ENCODE measurements around the gene DRC3.

The DRC3 gene

DNA sequence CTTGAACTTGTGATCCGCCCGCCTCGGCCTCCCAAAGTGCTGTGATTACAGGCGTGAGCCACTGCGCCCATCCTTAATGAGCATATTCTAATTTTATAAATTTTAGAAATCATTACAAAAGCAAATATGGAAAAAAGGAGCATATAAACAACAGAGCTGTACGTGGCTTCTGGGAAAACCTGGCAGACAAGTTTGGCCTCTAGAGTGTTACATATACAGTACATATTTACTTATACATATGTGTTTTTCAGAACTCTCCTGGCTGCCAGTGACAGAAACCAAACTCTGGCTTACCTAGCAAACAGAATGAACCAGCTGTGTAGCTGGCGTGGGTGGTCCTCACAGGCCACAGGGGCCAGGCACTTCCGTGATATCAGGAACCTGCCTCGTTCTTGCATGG is 10.1 kb downstream of the DRC3 start:
- H3K27ac ChIP-seq, result no peak overlapping the region

DNA sequence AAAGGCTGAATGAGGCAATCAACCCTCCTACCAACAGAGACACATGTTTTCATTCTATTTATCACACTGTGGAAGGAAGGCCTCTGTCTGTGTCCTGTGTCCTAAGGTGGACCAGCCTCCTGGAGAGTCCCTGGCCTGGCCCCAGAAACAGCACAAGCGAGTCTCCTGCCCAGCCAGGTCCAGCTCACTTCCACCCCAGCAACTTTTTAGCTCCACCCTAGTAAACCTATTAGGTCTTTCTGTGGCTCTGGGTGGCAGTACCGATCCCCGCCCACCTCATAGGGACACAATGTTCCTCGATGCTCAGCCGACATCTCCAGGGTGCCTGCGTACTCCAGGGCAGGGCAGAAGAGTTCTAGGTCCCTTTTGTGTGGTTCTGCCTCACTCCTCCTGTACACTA is 10.7 kb downstream of the DRC3 start:
- no peaks in the 10 kb centered on the region for H3K27me3 ChIP-seq (ENCODE audit: control insufficient read depth, insufficient read depth, low read length)
- no peak overlapping the region for H3K27ac ChIP-seq
- no peak overlapping the region for H3K9ac ChIP-seq
- H3K9me3 ChIP-seq (ENCODE audit: control insufficient read depth, low read length), result no peaks in the 10 kb centered on the region
- TF ChIP-seq, protein P1, sequence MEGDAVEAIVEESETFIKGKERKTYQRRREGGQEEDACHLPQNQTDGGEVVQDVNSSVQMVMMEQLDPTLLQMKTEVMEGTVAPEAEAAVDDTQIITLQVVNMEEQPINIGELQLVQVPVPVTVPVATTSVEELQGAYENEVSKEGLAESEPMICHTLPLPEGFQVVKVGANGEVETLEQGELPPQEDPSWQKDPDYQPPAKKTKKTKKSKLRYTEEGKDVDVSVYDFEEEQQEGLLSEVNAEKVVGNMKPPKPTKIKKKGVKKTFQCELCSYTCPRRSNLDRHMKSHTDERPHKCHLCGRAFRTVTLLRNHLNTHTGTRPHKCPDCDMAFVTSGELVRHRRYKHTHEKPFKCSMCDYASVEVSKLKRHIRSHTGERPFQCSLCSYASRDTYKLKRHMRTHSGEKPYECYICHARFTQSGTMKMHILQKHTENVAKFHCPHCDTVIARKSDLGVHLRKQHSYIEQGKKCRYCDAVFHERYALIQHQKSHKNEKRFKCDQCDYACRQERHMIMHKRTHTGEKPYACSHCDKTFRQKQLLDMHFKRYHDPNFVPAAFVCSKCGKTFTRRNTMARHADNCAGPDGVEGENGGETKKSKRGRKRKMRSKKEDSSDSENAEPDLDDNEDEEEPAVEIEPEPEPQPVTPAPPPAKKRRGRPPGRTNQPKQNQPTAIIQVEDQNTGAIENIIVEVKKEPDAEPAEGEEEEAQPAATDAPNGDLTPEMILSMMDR (IDR thresholded peaks at IDR 0.05), result no peak
- H3K79me2 ChIP-seq, result no peaks in the 10 kb centered on the region
- no peak overlapping the region for H3K4me3 ChIP-seq (ENCODE audit: low read depth, low read length)
- peaks cover 18% of the 10 kb centered on the region for H3K4me1 ChIP-seq
- no peak overlapping the region for H2AFZ ChIP-seq
- no peak overlapping the region for H3K4me2 ChIP-seq (ENCODE audit: low read length)
- H3K36me3 ChIP-seq (ENCODE audit: control insufficient read depth, insufficient read depth, low read length), result no peaks in the 10 kb centered on the region

More for the DNA sequence above, 10.1 kb downstream of the DRC3 start:
- no peaks in the 10 kb centered on the region for H3K27me3 ChIP-seq (ENCODE audit: control insufficient read depth, insufficient read depth, low read length)
- no peaks in the 10 kb centered on the region for H3K79me2 ChIP-seq
- no peak overlapping the region for H2AFZ ChIP-seq
- H3K4me3 ChIP-seq (ENCODE audit: low read depth, low read length), result no peak overlapping the region
- H3K4me2 ChIP-seq (ENCODE audit: low read length), result no peak overlapping the region
- H3K4me1 ChIP-seq, result peaks cover 18% of the 10 kb centered on the region
- no peak overlapping the region for H3K9ac ChIP-seq
- no peaks in the 10 kb centered on the region for H3K9me3 ChIP-seq (ENCODE audit: control insufficient read depth, low read length)
- no peaks in the 10 kb centered on the region for H3K36me3 ChIP-seq (ENCODE audit: control insufficient read depth, insufficient read depth, low read length)
- TF ChIP-seq, protein P1 (IDR thresholded peaks at IDR 0.05), result no peak

DNA sequence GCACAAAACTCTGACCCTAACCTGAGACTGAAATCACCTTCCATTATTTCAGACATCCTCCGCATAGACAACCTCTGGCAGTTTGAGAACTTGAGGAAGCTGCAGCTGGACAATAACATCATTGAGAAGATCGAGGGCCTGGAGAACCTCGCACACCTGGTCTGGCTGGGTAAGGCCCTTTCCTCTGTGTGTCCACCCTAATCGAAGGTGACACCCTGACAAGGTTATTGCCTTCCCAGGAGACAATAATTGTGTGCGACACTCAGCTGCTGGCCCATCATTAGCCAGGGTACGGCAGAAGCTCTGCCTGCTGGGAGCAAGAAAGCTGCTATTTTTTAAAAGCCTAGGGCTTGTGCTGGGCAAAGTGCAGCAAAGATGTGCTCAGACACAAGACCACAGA is 11.1 kb downstream of the DRC3 start:
- Histone ChIP-seq H3K27me3 (ENCODE audit: control insufficient read depth, insufficient read depth, low read length) (no peaks in the 10 kb centered on the region), H3K4me1 (peaks cover 14% of the 10 kb centered on the region), H3K9me3 (ENCODE audit: control insufficient read depth, low read length) (no peaks in the 10 kb centered on the region), H2AFZ (no peak overlapping the region), H3K4me3 (ENCODE audit: low read depth, low read length) (no peak overlapping the region), H3K4me2 (ENCODE audit: low read length) (no peak overlapping the region), H3K79me2 (no peaks in the 10 kb centered on the region), H3K9ac (no peak overlapping the region), H3K36me3 (ENCODE audit: control insufficient read depth, insufficient read depth, low read length) (no peaks in the 10 kb centered on the region), H3K27ac (no peak overlapping the region)
- TF ChIP-seq, protein P1 (IDR thresholded peaks at IDR 0.05), result no peak

DNA sequence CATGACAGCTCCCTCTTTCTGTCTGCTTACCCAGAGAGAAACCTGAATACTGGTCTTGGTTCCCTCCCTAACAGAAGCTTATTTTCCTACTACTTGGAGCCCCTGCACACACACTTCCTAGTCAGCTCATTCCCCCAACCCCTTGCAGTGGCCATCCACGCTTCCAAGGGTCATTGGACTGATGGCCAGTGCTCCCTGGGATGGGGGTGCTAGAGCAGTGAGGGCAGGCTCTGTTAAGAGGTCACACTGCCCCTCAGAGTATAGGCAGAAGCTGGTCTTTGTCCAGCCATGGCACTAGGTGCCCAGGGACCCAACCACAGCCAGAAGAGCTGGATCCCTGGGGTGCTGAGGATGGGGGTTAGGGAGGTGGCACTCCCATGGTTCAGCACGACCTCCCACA is 12.5 kb downstream of the DRC3 start:
- Histone ChIP-seq H3K4me1 (peaks cover 3% of the 10 kb centered on the region), H2AFZ (no peak overlapping the region), H3K9ac (no peak overlapping the region), H3K4me3 (ENCODE audit: low read depth, low read length) (no peak overlapping the region), H3K4me2 (ENCODE audit: low read length) (no peak overlapping the region), H3K27ac (no peak overlapping the region), H3K27me3 (ENCODE audit: control insufficient read depth, insufficient read depth, low read length) (no peaks in the 10 kb centered on the region), H3K9me3 (ENCODE audit: control insufficient read depth, low read length) (no peaks in the 10 kb centered on the region), H3K79me2 (no peaks in the 10 kb centered on the region), H3K36me3 (ENCODE audit: control insufficient read depth, insufficient read depth, low read length) (no peaks in the 10 kb centered on the region)
- TF ChIP-seq, protein P1 (IDR thresholded peaks at IDR 0.05), result no peak

DNA sequence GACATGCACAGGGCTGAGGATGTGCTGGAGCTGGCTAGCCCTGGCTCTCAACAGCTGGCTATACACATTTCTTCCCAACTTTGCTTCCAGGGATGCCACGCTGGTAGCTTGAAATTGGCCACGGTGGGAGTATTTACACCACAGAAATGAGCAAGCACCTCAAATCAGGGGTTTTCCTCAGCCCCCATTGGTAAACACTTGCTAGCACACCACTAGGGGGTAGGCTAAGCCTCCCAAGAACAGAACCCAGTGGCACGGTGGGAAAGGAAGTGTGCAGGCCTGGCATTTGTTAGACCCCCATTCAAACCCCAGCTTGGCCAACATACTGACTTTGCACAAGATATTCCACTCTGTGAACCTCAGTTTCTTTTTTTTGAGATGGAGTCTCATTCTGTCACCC is 12.9 kb downstream of the DRC3 start:
- H3K27ac ChIP-seq, result no peak overlapping the region
- H3K9ac ChIP-seq, result no peak overlapping the region
- H3K9me3 ChIP-seq (ENCODE audit: control insufficient read depth, low read length), result no peaks in the 10 kb centered on the region
- H2AFZ ChIP-seq, result no peak overlapping the region
- H3K4me1 ChIP-seq, result peaks cover 6% of the 10 kb centered on the region
- H3K79me2 ChIP-seq, result no peaks in the 10 kb centered on the region
- H3K36me3 ChIP-seq (ENCODE audit: control insufficient read depth, insufficient read depth, low read length), result no peaks in the 10 kb centered on the region
- H3K4me3 ChIP-seq (ENCODE audit: low read depth, low read length), result no peak overlapping the region
- no peaks in the 10 kb centered on the region for H3K27me3 ChIP-seq (ENCODE audit: control insufficient read depth, insufficient read depth, low read length)
- TF ChIP-seq, protein P1 (IDR thresholded peaks at IDR 0.05), result no peak
- no peak overlapping the region for H3K4me2 ChIP-seq (ENCODE audit: low read length)

All from parathyroid adenoma (tissue), 2 donors.